ENCODE results near the gene NEK11.

- TF ChIP-seq CTCF (IDR thresholded peaks at IDR 0.05) (no peak), POLR2A (IDR thresholded peaks at IDR 0.05) (no peak)
These were observed 223.8 kb downstream of the NEK11 start for GRCh38 chr3:131250466-131250865.
